HG03432 (cell line): ENCODE data around the gene CDSN.
"Not testable (repeated sequence)": the region's sequence is repeated elsewhere in the genome, so short reads cannot be mapped to it uniquely, and the experiment has no call there.

Experiments used
- ATAC-seq: cut with Tn5 transposase; IDR thresholded peaks from one replicate; pipeline ENCODE4 v1.9.1; 2021; ENCODE audit warnings: mild to moderate bottlenecking, moderate library complexity; ENCODE audit not compliant: unreplicated experiment

CDSN gene

DNA sequence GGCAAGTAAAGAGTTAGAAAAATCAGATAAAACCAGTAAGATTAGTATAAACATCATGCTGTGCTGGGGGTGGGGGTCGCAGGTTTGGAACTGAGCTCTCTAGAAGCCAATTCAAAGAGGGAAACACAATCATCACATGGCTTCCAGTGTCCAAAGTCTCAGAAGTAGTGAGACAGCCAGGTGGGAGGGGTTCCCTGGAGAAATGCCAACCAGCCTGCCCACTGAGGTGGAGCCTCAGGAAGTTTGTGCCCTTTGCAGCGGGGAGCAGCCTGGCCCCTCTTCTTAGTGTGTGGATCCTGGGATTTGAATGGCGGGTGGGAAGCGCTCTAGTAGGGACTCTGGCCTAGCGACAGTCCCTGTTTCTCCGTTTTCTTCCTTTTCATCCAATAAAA lies 29.3 kb downstream of the CDSN start:
- no peak for ATAC-seq

DNA sequence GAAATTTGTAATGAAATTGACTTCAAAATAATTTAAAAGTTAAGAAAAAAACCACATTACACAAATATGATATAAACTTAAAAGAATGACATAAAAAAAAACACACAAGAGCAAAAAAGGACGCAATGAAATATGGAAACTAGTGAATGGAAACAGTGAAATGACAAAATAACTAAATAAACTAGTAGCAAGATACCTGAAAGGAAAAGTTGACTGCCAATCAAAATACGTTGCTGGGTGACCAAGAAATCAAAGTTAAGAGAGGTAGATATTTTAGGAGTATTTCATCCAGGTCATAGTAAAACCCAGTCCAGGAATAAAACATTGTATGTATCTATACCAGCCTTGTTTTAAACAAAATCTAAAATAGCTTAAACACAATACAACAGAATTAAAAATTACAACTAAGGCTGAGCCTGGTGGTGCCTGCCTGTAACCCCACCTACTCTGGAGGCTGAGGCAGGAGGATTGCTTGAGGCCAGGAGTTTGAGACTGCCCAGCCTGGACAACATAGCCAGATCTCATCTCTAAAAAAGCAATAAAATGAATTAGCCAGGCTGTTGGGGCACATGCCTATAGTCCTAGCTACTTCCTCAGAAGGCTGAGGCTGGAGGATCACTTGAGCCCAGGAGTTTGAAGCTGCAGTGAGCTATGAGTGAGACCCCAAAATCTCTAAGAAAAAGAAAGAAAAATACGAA lies 29.8 kb downstream of the CDSN start:
- no peak for ATAC-seq

DNA sequence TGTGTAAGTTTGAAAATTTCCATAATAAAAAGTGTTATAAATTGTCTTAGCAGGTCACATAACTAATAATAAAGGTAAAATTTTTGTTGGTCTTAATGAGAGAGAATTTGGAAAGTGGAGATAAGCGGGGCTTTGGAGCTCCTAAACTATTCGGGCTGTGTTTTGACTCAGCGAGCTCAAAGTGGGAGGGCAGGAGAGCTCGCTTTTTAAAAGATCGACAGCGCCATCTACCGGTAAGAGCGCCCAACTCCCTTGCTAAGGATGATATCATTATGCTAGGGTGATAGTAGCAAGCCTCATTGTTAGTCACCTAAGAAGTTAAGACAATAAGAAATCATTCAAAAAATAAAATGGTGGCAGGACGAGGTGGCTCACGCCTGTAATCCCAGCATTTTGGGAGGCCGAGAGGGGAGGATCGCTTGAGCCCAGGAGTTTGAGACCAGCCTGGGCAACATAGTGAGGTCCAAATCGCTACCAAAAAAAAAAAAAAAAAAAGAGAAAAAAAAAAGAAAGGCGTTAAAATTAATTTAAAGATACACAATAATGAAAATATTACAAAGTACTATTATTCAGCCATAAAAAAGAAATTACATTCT lies 32.7 kb downstream of the CDSN start:
- no peak for ATAC-seq

DNA sequence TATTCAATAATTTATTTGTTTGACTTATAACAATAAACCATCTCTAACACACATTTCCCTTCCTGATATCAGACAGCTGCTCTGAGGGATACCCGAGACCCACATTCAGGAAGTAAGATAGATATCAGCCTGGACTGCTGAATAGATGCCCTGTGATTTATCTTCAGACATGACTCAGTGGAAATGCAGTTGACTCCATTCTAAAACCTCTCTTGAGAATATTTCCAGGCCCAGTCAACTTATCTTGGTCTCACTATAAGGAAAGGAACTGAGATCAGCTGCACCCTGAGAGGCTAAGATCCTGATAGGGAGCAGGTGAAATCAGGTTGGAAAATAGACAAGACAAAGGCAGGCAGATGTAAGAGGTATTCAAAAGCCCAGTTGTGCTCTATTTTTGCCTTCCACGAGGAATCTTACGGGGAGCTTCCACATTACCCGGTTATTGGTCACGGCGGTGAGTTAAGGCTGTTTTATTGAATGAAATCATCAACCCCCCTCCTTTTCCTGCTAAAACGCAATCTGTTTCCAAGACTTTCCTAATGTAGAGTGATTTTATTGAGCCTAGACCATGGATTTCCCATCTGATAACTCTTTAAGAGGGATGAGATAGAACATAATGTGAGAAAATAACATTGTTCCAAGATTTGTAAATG lies 33.3 kb downstream of the CDSN start:
- ATAC-seq = no peak

DNA sequence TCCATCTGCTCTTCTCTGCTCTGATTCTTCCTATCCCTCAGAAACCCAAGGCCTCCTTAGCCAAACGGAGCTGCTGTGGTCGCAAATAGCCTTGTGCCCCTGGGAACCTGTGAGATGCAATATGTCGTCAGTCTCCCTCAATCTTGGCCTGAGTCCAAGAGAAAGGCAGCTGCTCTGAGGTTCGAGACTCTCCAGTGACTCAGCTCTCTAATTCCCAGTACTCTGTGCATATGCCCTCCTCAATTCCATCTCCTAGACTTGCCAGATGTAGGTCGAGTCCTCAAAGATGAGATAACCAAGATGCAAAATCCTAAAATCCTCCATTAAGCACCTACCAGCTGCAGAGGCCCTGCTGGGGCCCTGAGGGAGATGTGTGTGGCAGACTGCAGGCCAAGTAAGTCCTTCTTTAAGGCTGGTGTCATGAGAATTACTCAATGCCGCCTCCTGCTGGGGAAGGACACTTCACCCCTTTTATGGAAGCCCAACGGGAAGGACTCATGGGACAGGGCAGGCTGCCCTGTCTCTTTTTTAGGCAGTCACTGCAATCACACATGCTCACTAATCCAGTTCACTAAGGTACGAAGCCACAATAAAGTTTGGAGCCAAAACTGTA lies 36.4 kb downstream of the CDSN start:
- ATAC-seq = no peak

DNA sequence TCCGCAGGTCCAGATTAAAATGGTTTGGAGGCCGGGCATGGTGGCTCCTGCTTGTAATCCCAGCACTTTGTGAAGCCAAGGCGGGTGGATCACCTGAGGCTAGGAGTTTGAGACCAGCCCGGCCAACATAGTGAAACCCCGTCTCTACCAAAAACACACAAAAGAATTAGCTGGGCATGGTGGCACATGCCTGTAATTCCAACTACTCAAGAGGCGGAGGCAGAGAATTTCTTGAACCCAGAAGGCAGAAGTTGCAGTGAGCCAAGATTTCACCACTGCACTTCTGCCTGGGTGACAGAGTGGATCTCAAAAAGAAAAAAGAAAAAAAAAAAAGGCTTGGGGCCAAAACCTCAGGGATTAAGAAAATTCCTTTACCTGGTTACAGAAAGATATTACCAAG lies 38.4 kb downstream of the CDSN start:
- ATAC-seq = no peak

DNA sequence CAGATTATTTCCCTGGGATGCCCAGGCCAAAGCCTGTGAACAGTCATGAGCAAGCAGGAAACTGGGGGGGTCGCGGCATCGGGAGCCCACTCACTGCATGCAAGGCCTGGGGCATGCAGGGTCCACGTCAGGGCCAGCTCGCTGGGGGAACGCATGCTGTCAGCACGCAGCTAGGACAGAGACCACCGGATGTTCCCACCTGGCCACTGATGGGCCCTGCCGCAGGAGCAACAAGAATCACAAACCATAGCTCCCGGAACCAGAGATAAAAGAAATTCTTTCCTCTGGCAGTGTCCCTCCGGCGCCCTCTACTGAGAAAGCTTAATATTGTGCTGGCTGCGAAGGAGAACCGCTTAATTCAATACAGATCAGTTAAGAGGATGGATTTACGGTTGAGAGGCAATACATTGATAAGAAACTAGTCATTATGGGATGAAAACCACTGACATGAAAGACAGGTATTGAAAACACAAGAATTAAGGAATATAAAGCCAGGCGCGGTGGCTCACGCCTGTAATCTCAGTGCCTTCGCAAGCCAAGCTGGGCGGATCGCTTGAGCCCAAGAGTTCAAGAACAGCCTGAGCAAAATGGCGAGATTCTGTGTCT lies 40.5 kb downstream of the CDSN start:
- ATAC-seq = no peak

DNA sequence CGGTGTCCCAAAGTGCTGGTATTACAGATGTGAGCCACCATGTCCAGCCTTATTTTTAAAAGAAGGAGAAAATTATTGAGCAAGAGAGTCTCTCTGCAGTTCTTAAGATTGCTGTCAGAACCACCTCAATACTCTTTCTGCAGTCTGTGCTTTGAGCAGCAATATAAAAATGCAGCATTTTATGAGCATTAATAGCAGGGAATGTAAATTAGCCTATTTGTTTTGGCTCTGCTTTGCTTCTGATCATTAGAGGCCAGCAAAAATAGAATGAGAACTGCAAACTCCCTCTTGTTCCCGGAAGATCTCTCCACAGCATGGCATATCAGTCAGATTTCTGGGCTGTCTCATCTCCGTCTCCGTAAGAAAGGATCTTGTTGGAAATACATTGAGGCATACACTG lies 43.6 kb downstream of the CDSN start:
- ATAC-seq = no peak

DNA sequence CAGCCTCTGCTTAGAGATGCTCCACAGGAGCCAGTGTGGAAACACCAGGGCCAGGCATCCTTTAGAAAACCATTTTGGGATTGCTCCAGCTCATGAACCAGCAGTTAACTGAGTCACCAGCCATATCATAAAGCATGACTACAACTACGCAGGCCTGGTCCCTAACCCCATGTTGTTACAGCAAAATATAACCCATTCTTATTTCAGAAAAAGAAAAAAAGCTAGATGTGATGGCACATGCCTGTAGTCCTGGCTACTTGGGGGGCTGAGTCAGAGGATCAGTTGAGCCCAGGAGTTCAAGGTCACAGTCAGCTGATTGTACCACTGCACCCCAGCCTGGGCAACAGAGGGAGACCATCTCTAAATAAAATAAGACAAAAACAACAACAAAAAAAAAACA lies 44.7 kb downstream of the CDSN start:
- no peak for ATAC-seq

DNA sequence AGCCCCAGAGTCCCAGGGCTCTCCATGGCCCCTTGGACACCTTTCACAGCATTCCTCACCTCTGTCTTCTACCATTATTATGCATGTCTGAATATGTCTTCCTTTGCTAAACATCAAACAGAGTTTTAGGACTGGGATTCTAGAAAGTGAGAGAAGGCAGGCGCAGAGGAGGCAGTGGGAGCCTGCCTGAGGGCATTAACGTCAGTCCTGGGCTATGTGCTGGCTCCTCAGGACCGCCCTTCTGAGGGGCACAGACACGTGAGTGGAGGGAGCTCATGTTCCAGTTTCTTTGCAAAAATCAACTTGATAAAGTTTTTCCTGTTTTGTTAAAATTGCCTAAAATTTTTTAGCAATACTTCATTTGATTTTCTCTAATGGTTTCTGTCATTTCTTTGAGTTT lies 45.8 kb downstream of the CDSN start:
- ATAC-seq = no peak

DNA sequence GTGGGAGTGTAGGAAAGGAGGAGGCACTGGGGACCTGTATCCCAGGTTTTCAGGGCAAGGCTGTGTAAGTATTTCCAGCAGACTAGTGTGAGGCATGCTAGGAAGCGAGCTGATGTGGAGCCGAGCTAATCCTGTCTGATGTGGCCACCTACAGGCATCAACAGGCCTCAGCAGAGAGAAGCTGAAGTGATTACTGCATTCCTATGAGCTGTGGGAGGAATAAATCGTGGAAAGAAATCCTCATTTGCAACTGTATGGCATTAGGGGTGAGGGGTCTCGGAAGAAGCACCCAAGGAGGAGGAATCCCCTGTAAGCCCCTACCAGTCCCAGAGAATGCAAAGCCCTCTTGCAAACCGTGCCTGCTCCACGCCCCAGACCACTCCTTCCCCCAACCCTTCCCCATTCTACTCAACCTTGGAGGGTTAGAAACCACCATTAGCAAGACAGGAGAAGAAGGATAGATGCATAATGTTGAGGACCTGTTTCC lies 49.5 kb downstream of the CDSN start:
- no peak for ATAC-seq

DNA sequence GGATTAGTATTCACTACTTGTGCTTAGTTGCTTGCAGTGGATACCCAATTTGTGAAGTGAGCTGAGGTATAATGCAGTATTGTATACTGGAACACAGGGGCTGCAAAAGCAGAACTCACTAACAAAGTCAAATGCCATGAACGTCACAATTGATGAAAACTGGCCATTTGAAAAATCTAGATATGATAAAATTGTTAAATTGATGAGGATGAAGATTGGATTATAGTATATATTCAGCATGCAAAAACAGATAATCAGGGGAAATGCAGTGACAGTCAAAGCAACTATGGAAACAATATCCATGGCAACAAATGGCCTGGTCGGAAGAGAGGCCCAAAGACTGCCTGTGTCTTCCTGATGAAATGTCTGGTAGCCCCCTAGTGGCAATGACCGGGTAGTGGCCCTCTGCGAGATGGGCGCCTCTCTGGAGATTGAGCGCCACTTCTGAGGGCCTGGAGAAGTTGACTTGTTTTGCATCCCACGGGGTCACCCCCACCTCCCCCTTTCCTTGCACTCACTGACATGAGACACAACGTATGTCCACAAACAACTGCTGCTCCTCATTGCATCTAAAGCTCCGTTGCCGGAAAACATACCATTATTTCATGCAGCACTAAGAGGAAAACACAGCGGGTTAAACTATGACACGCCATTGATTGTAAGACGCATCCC lies 51.4 kb downstream of the CDSN start:
- ATAC-seq = no peak

DNA sequence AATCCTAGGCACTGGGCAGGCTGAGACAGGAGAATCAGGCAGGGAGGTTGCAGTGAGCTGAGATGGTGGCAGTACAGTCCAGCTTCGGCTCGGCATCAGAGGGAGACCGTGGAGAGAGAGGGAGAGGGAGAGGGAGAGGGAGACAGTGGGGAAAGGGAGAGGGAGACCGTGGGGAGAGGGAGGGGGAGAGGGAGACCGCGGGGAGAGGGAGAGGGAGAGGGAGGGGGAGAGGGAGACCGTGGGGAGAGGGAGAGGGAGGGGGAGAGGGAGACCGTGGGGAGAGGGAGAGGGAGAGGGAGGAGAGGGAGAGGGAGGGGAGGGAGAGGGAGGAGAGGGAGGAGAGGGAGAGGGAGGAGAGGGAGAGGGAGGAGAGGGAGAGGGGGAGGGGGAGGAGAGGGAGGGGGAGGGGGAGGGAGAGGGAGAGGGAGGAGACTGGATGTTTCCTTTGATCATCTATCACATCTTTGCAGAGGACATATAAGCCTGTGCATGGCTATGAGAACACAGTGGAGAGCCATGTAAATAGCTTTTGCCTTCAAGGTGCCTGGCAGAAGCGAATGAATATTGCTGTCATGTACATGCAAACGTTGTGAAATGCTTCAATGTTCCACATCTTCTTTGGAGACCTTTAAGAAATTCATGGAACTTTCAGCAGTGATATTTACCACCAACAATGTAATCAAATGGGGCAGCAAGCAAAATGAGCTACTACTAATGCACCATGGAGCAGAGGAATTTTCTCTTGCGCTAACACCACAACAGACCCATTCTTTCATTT lies 52.2 kb downstream of the CDSN start:
- not testable (repeated sequence) for ATAC-seq

DNA sequence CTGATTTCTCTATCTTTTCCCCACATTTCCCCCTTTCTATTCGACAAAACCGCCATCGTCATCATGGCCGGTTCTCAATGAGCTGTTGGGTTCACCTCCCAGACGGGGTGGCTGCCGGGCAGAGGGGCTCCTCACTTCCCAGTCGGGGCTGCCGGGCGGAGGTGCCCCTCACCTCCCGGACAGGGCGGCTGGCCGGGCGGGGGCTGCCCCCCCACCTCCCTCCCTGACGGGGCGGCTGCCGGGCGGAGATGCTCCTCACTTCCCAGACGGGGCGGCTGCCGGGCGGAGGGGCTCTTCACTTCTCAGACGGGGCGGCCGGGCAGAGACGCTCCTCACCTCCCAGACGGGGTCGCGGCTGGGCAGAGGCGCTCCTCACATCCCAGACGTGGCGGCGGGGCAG lies 53.2 kb downstream of the CDSN start:
- ATAC-seq = not testable (repeated sequence)

DNA sequence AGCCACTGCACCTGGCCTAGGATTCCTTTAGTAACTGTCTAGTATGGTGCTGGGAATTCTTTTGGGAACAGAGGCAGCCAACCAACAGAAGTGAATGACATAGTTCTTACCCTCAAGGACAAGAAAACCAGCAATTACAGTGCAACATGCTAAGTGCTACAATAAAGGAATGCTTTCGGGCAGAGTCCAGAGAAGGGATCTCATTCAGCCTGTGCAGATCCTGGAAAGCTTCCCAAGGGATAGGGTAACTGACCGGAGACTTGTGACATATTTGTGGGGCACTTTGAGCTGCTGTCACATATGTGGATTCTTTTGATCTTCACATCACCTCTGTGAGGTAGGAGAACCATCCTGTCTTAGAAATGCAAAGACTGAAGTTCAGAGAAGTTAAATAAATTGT lies 54.7 kb downstream of the CDSN start:
- no peak for ATAC-seq
